GM18873 (cell line): Measurements from ENCODE around the gene ABHD14A.
A peak's percentile ranks its signal among the peaks of the same experiment; 100 is the strongest.
"Not testable (repeated sequence)": the region's sequence is repeated elsewhere in the genome, so short reads cannot be mapped to it uniquely, and the experiment has no call there.

Source experiments
- ATAC-seq: cut with Tn5 transposase; IDR thresholded peaks from one replicate; pipeline ENCODE4 v1.9.1; 2021; ENCODE audit warnings: mild to moderate bottlenecking, moderate library complexity, moderate number of reproducible peaks; ENCODE audit not compliant: unreplicated experiment, low FRiP score

Gene ABHD14A

DNA sequence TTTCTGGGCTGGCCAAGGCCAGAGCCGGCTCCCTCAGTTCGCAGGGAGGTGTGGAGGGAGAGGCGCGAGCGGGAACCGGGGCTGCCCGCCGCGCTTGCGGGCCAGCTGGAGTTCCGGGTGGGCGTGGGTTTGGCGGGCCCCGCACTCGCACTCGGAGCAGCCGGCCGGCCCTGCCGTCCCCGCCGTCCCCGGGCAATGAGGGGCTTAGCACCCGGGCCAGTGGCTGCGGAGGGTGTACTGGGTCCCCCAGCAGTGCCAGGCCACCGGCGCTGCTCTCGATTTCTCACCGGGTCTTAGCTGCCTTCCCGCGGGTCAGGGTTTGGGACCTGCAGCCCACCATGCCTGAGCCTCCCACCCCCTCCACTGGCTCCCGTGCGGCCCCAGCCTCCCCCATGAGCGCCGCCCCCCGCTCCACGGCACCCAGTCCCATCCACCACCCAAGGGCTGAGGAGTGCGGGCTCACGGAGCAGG lies 15.7 kb downstream of the ABHD14A start:
- ATAC-seq, result not testable (repeated sequence)

- no peak for ATAC-seq
Observed at GRCh38 chr3:51992017-51992682, 17.3 kb downstream of the ABHD14A start.

DNA sequence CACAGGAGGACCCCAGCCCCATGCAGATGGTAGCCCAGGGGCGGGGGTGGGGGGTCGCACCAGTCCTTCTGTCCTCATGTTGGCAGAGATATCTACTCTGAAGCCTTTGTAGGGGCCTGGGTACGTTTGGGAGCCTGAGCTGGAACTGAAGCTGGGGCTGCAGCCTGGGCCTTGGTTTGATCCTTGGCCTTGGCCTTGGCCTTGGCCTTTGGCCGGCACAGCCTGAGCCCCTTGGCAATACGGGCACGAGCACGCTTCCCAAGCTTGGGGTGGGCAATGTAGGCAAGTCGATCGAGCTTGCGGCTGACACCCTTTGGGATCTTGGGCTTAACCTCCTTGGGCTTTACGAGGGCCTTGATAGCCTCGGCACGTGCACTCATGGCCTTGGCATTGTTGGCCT lies 18.8 kb downstream of the ABHD14A start:
- not testable (repeated sequence) for ATAC-seq

DNA sequence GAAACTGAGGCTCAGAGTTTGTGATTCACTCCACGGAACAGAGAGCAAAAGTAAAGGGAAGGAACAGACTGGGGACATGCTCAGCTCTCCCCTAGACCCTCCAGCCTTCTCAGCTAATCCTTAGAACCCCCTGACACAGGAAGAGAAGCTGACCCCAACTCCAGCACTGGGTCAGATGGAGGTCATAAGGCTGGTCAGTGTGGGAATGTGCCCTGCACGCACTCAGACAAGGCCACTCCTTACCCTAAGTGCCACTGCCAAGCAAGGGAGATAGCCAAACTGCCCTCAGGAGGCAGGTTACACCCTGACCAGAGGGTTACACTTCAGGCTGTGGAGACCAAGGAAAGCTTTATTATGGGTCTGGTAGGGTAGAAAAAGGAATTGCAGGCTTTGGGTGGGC lies 19.7 kb downstream of the ABHD14A start:
- no peak for ATAC-seq

- ATAC-seq, result peak; percentile 80
Observed at GRCh38 chr3:51995346-51996163, 20.7 kb downstream of the ABHD14A start, which contains the start of gene RPL29. Gene RPL29, minus strand, starts transcription at chr3:51995895. Its CDS starts 434 bp downstream, at chr3:51995461.

- no peak for ATAC-seq
Observed at GRCh38 chr3:51997172-51997571, 22.3 kb downstream of the ABHD14A start.

DNA sequence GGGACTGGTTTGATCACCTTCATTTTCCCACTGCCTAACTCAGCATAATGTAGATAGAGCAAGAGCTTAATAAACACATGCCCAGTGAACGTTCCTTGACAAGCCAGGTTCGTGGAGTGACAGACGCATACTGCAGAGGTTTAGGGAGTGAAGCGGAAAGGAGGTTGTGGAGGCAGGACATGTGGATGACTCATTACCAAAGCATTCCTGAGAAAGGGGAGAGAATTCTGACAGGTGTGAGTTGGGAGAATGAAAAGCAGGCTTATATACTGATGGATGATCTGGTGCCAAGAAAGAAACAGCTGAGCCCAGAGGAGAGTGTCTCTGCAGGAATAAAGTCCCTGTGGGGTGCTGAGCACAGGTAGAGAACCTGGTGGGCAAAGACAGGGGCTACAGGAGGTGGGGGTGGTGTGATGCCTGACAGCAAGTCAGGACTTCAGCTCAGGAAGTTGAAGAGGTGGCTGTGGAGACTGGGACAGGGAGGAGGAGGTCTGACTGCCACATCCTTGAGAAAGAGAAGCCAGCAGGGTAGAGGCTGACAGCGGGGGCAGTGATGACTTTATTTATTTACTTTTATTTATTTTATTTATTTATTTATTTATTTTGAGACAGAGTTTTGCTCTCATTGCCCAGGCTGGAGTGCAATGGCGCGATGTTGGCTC lies 23.2 kb downstream of the ABHD14A start:
- ATAC-seq, result no peak

DNA sequence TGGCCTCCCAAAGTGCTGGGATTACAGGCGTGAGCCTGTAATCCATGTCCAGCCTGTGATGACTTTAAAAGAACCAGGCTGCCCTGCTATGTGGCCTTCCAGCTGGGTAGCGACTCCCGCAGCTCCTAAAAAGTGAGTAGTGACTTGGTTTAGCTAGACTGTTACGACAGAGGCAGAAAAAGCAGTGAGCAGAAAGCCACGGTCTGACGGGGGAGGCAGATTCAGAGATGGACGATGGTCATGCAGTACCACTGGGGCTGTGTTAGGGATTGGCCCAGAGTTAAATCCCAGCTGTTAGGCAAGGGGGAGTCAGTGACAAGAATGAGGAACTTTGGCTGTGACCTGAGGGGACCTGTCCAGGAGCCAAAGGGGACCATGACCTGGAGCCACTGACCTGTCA lies 23.9 kb downstream of the ABHD14A start:
- no peak for ATAC-seq

DNA sequence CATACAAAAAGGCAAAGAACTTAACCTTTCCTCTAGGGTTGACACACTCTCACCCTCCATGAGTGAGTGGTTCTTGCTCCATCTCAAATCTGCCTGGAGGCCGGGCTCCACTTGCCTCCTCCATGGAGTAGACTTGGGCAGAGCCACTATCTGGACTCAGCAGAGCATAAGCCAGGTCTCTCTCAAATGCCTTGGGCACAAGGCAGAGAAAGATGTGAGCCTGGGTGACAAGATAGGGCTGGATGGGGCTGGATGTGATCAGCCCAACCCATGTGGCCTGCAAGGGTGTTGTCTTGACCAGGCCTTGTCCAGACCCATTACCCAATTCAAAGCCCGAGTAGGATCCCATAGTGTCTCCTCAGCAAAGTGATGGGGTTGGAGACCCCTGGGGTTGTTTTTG lies 25.0 kb downstream of the ABHD14A start:
- ATAC-seq, result no peak

GRCh38 chr3:52001443-52001974 lies 26.6 kb downstream of the ABHD14A start:
- ATAC-seq, result no peak

GRCh38 chr3:52002748-52003147 lies 27.9 kb downstream of the ABHD14A start:
- no peak for ATAC-seq

GRCh38 chr3:52004163-52004787 lies 29.4 kb downstream of the ABHD14A start:
- no peak for ATAC-seq

GRCh38 chr3:52004906-52005395 lies 30.1 kb downstream of the ABHD14A start:
- ATAC-seq, result no peak

DNA sequence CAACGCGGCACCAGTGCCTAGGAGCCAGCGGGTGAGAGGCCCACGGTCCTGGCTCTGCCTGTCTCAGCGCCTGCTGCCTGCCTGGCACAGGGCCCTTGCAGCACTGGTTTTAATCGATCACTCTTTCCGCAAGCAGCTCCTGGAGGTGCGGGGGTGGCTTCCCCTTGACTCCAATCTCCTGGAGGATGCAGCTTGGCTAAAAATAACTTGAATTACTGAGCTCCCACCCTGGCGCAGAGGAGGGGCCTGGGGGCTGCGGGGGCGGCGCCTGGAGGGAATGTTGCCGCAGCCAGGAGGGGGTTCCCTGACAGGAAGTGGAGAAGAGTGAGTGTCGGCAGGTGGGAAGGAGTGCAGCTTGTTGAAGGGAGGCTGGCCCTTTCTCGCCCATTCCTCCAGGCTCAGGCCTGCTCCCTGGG lies 30.7 kb downstream of the ABHD14A start:
- ATAC-seq, result no peak

- no peak for ATAC-seq
Observed at GRCh38 chr3:52006017-52006819, 31.4 kb downstream of the ABHD14A start.

DNA sequence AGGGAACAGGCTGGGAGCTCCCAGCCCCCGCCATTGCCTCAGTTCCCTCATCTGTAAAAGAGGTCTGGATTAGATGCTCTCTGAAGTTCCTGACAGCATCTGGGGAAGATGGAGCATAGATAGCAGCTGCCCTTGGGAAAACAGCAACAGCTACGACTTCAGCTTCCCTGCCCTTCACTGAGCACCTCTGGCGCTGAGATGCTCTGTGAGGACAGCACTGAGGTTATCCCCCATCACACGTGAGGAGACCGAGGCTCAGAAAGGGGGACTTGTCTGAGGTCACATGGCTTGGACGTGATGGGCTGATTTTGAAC lies 31.9 kb downstream of the ABHD14A start:
- no peak for ATAC-seq

GRCh38 chr3:52007291-52007690 lies 32.4 kb downstream of the ABHD14A start:
- ATAC-seq, result no peak

- no peak for ATAC-seq
Observed at GRCh38 chr3:52010431-52010830, 35.6 kb downstream of the ABHD14A start.

DNA sequence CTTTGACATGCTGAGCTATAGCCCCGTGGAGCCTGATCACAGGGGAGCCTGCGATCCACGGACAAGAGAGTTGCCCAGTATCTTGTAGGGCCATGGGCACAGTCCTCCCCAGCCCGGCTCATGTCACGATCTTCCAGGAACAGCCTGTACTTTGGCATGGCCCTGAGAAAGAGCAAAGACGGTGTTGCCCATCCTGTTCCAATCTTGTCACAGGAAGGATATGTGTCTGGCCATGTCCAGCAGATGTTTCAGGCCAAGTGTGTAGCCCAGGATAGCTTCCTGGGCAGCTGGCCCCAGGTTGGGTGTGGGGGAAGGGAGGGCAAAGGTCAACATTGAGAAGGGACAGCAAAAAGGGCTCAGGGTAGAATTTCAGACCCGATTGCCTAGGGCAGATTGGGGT lies 37.8 kb downstream of the ABHD14A start:
- no peak for ATAC-seq
